HUES48 (cell line): ENCODE data around the gene RAPGEF1.

Experiments
- H3K27ac ChIP-seq: one replicate; pipeline ENCODE4 v1.7.0; 2013; ENCODE audit warnings: low read depth, low read length, inconsistent platforms
- H3K27me3 ChIP-seq: 2 replicates; pipeline ENCODE4 v1.6.1; 2013; ENCODE audit warnings: mild to moderate bottlenecking, low read length; ENCODE audit not compliant: control insufficient read depth, insufficient read depth
- H3K36me3 ChIP-seq: 2 replicates; pipeline ENCODE4 v1.6.1; 2013; ENCODE audit warnings: low read length; ENCODE audit not compliant: control insufficient read depth, insufficient read depth
- H3K4me1 ChIP-seq: 2 replicates; pipeline ENCODE4 v1.6.1; 2013; ENCODE audit warnings: mild to moderate bottlenecking, low read length; ENCODE audit not compliant: control insufficient read depth, insufficient read depth
- H3K4me3 ChIP-seq: 2 replicates; pipeline ENCODE4 v1.5.1; 2013; ENCODE audit warnings: mild to moderate bottlenecking, low read depth, low read length
- H3K9ac ChIP-seq: 2 replicates; pipeline ENCODE4 v1.6.1; 2013; ENCODE audit warnings: mild to moderate bottlenecking, low read depth, low read length, moderate library complexity
- H3K9me3 ChIP-seq: 2 replicates; pipeline ENCODE4 v1.6.1; 2013; ENCODE audit warnings: low read length; ENCODE audit not compliant: control insufficient read depth, insufficient read depth

Gene RAPGEF1

GRCh38 chr9:131621551-131622358 is 118.1 kb downstream of the RAPGEF1 start:
- no peak overlapping the region for H3K4me3 ChIP-seq
- peaks cover 74% of the 10 kb centered on the region for H3K36me3 ChIP-seq
- H3K4me1 ChIP-seq = no peaks in the 10 kb centered on the region
- no peak overlapping the region for H3K9ac ChIP-seq
- no peak overlapping the region for H3K27ac ChIP-seq
- H3K27me3 ChIP-seq = no peaks in the 10 kb centered on the region
- no peaks in the 10 kb centered on the region for H3K9me3 ChIP-seq

GRCh38 chr9:131620764-131621520 is 118.9 kb downstream of the RAPGEF1 start:
- no peak overlapping the region for H3K4me3 ChIP-seq
- H3K9me3 ChIP-seq = no peaks in the 10 kb centered on the region
- H3K9ac ChIP-seq = no peak overlapping the region
- no peaks in the 10 kb centered on the region for H3K4me1 ChIP-seq
- H3K36me3 ChIP-seq = peaks cover 74% of the 10 kb centered on the region
- no peak overlapping the region for H3K27ac ChIP-seq
- H3K27me3 ChIP-seq = no peaks in the 10 kb centered on the region

- no peak overlapping the region for H3K27ac ChIP-seq
- no peak overlapping the region for H3K9ac ChIP-seq
- no peaks in the 10 kb centered on the region for H3K9me3 ChIP-seq
- H3K27me3 ChIP-seq = no peaks in the 10 kb centered on the region
- H3K4me1 ChIP-seq = no peaks in the 10 kb centered on the region
- H3K4me3 ChIP-seq = no peak overlapping the region
- H3K36me3 ChIP-seq = peaks cover 67% of the 10 kb centered on the region
Observed at GRCh38 chr9:131619680-131620079, 120.2 kb downstream of the RAPGEF1 start.

- no peaks in the 10 kb centered on the region for H3K27me3 ChIP-seq
- no peaks in the 10 kb centered on the region for H3K9me3 ChIP-seq
- no peaks in the 10 kb centered on the region for H3K4me1 ChIP-seq
- H3K36me3 ChIP-seq = peaks cover 60% of the 10 kb centered on the region
- no peak overlapping the region for H3K9ac ChIP-seq
- no peak overlapping the region for H3K4me3 ChIP-seq
- H3K27ac ChIP-seq = no peak overlapping the region
Observed at GRCh38 chr9:131618785-131619184, 121.1 kb downstream of the RAPGEF1 start.

GRCh38 chr9:131618071-131618479 is 121.8 kb downstream of the RAPGEF1 start:
- no peaks in the 10 kb centered on the region for H3K27me3 ChIP-seq
- H3K9ac ChIP-seq = no peak overlapping the region
- no peak overlapping the region for H3K27ac ChIP-seq
- no peaks in the 10 kb centered on the region for H3K4me1 ChIP-seq
- no peak overlapping the region for H3K4me3 ChIP-seq
- H3K36me3 ChIP-seq = peaks cover 54% of the 10 kb centered on the region
- H3K9me3 ChIP-seq = no peaks in the 10 kb centered on the region

GRCh38 chr9:131617611-131618010 is 122.3 kb downstream of the RAPGEF1 start:
- Histone ChIP-seq H3K9me3 (no peaks in the 10 kb centered on the region), H3K36me3 (peaks cover 51% of the 10 kb centered on the region), H3K9ac (no peak overlapping the region), H3K27me3 (no peaks in the 10 kb centered on the region), H3K27ac (no peak overlapping the region), H3K4me3 (no peak overlapping the region), H3K4me1 (no peaks in the 10 kb centered on the region)

GRCh38 chr9:131616983-131617604 is 122.8 kb downstream of the RAPGEF1 start:
- no peaks in the 10 kb centered on the region for H3K4me1 ChIP-seq
- no peaks in the 10 kb centered on the region for H3K27me3 ChIP-seq
- no peaks in the 10 kb centered on the region for H3K9me3 ChIP-seq
- no peak overlapping the region for H3K9ac ChIP-seq
- H3K27ac ChIP-seq = no peak overlapping the region
- peaks cover 51% of the 10 kb centered on the region for H3K36me3 ChIP-seq
- H3K4me3 ChIP-seq = no peak overlapping the region

GRCh38 chr9:131614340-131614915 is 125.4 kb downstream of the RAPGEF1 start:
- H3K36me3 ChIP-seq = peaks cover 35% of the 10 kb centered on the region
- H3K9me3 ChIP-seq = no peaks in the 10 kb centered on the region
- no peak overlapping the region for H3K9ac ChIP-seq
- no peaks in the 10 kb centered on the region for H3K27me3 ChIP-seq
- H3K27ac ChIP-seq = no peak overlapping the region
- H3K4me1 ChIP-seq = peaks cover 7% of the 10 kb centered on the region
- H3K4me3 ChIP-seq = no peak overlapping the region

GRCh38 chr9:131613921-131614320 is 126.0 kb downstream of the RAPGEF1 start:
- Histone ChIP-seq H3K9ac (no peak overlapping the region), H3K36me3 (peaks cover 30% of the 10 kb centered on the region)

GRCh38 chr9:131612851-131613250 is 127.0 kb downstream of the RAPGEF1 start:
- Histone ChIP-seq H3K9me3 (no peaks in the 10 kb centered on the region), H3K36me3 (peaks cover 20% of the 10 kb centered on the region), H3K27me3 (no peaks in the 10 kb centered on the region), H3K27ac (no peak overlapping the region), H3K4me1 (peaks cover 23% of the 10 kb centered on the region), H3K9ac (no peak overlapping the region), H3K4me3 (no peak overlapping the region)

More at GRCh38 chr9:131613921-131614320, 126.0 kb downstream of the RAPGEF1 start:
- Histone ChIP-seq H3K27ac (no peak overlapping the region), H3K4me1 (peaks cover 12% of the 10 kb centered on the region), H3K27me3 (no peaks in the 10 kb centered on the region), H3K4me3 (no peak overlapping the region), H3K9me3 (no peaks in the 10 kb centered on the region)
